Left colon (tissue), 2 donors: ENCODE results near the gene KRTAP10-12. TPM values are rescaled to one million over a fixed set of nuclear protein-coding genes. Genes with fewer than 3 reads are reported as not detected.

Experiments used
- ATAC-seq: fragments of 200-7000 bp; cut with Tn5 transposase; one replicate; pipeline ENCODE4 v1.9.1; 2020; ENCODE audit warnings: mild to moderate bottlenecking, moderate library complexity
- DNase-seq, 2 donors: peaks; one replicate each; pipeline ENCODE4 v3.0.0-alpha.2; 2020
- intact Hi-C, 2 donors: fragments of 100-400 bp; cut with DNase I in 1 of 2; cut with micrococcal nuclease in 1 of 2; formaldehyde crosslinking; loops; one replicate each; pipeline versions ENCODE4 v1.11.2 to v1.14.0; 2022; cut with DNase I, micrococcal nuclease
- total RNA-seq, 2 donors: library from RNA; stranded (reverse); fragmentation: NEBNext Ultra II Directional; extraction: Animal tissue kit (Norgen Biotek cat#: 25700); gene quantifications; one replicate each; pipeline ENCODE4 v1.2.1, GENCODE V29; 2021
- donor health status: DM: no; HTN: no; CAD: no.
- donor health status: DM: yes; HTN: yes; CAD: no.

Gene KRTAP10-12
- total RNA-seq, 2 donors from 2014 or later: not detected

DNA sequence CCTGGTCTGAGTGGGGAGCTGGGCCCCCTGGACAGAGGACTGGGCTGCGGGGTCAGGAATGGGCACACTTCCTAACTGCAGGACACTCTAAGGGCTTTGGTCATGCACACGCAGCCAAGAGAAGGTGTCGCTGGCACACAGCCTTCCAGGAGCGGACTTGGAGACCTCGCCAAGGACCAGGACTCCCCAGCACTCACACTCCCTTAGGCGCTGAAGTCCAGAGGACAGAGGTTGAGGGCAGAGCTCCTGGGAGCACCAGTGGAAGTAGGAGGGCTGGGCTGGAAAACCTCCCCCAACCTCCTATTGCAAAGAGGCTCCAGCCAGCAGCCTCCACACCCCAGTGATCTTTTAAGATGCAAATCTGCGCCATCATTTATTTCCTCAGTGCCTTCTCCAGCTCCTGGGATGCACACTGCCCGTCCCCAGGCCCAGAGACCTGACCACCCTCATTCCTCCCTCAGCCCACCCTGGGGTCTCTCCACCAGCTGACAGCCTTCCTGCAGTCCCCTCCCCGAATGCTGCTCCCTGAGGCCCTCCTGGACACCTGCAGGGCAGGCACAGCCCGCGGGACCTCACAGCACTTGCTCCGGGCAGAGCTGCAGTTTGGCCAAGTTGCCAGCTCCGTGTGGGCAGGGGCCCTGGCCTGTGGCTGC, 11.4 kb downstream of the KRTAP10-12 start:
- ATAC-seq (no peak), DNase-seq (no peak)
- intact Hi-C loops: no loop called here

DNA sequence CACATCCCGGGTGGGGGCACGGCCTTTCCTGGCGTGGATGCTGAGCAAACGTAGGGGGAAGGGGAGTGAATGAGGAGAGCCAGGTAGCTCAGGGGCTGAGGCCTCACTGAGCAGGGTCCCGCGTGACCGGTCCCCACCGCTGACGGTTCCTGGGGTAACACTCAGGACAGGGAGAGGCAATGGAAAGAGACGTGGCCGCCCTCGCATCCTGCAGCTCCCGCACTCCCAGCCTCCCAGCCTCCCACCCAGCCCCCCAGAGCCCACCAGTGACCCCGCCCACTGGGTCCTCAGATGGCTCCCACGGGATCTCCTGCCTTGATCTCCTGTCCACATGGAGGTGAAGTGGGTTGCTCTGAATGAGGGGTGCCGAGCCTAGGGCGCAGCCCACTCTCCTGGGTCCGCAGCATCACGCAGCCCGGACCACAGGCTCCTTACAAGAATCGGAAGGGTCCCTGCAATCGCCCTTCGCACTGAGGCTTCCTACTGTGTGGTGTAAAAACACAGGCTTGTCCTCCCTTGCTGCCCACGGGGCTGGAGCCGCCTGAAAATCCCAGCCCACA, 12.0 kb downstream of the KRTAP10-12 start:
- ATAC-seq (no peak), DNase-seq (no peak)
- intact Hi-C loops: no loop called here

DNA sequence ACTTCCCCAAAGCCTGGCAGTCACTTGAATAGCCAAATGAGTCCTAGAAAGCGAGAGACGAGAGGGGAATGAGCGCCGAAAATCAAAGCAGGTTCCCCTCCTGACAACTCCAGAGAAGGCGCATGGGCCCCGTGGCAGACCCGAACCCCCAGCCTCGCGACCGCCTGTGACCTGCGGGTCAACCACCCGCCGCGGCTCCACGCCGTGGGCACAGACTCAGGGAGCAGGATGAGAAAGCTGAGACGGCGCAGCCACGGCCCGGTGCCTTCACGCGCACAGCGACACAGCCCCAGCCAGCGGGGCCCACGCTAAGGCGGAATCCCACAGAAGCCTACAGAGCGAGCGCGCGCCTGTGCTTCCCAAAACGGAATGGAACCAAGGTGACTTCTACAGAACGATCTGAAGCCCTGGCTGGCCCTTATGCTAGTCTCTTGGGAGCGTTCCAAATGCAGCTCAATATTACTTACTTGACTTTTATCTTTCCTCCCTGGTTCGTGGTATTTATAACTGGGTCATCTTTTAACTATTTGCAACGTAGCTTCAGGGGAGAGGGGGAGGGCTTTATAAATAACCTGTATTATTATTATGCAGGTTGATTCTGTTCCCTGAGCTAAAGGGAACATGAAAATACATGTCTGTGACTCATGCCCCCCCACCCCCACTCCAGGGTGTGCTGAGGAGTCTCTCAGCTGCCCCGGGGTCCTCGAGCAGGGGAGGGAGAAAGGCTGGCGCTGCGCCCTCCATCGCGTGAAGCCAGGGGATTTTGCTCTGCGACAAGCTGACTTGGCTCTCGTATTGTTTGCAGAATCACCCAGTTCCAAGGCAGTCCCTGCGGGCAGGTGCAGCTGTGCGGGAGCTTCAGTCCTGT, 12.7 kb downstream of the KRTAP10-12 start:
- DNase-seq: no peak
- intact Hi-C loops: no loop called here
- no peak for ATAC-seq

DNA sequence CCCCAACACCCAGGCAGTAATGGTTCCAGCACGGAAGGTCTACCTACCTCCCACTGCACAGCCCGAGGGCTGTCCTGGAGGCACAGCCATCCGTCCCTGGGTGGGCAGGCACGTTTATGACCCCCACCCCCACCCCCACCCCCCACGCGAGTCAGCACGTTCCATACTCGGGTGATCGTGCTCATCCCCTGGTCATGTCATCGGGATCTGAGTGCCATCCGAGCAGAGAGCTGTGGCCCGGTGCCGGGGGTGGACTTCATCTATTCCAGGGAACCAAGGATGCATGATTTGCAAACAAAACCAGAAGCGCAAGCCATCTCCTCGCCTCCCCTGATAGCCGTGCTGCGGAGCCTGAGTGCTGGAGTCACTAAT, 13.3 kb downstream of the KRTAP10-12 start:
- intact Hi-C loops: no loop called here
- DNase-seq (no peak), ATAC-seq (no peak)

DNA sequence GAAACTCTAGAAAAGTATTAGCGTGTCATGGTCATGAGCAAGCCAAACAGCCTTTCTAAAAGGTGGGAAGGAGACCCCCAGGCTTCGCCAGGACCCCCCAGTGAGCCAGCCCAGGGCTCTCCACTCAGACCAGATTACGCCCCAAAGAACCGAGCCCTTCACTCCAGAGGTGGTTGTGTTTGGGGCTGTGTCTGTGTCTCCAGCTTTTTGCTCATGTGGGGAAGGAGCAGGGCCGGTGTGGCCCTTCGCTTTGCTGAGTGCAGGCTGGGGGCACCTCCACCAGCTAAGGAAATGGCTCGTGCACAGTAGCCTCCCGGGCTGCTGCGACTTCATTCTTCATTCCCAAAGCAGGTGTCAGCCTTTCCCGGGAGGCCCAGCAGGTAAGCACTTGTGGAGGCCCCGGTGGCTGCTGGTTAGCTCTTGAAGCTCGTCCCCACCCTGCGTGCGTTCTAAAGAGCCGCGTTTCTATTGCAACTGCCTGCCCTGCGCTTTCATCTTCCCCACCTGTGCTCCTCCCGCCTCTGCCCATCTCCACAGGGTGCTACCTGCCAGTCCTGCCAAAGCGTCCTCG, 13.9 kb downstream of the KRTAP10-12 start:
- ATAC-seq (peak; percentile 17), DNase-seq (no peak)
- intact Hi-C loops: no loop called here

DNA sequence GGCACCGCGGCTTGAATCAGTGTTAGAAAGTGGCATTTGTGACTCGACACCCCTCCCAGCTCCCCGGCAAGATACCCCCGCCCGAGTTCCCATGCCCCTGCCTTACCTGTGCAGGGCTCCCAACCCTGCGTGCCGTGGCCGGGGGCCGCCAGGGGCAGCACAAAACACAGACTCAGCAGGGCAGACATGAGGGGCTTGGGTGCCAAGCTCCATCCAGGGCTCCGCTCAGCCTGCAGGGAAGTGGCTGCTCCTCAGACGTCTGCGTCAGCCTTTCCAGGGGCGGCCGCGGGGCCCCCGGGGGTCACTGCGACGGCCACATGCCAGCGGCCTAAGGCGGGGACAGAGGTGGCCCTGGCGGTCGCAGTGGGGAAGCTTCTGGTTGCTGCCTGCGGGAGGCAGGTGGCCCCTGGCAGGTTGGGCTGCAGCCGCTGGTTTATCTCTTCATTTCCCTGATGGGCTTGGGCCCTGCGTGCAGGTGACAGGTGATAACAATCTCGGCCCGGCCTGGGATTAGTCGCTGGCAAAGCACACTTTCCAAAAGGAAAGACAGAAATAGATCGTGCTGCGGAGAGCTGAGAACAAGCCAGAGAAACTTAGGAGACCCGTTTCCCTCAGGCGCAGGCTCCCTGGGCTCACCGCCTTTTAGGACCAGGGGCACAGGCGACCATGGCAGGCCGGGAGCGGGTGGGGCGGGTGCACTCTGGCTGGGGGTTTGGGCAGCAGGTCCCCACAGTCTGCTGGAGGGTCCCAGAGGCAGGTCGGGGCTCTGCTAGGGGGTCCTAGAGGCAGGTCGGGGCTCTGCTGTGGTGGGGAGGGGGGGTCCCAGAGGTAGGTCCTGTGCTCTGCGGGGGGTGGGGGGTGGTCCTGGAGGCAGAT, 14.6 kb downstream of the KRTAP10-12 start, which contains the start of gene TSPEAR:
Gene TSPEAR (minus strand): TSS at position 246 of the 876 bp plus-strand sequence. CDS start 58 bp downstream, at position 188.
- DNase-seq (no peak), ATAC-seq (no peak)
- intact Hi-C loops: no loop called here

DNA sequence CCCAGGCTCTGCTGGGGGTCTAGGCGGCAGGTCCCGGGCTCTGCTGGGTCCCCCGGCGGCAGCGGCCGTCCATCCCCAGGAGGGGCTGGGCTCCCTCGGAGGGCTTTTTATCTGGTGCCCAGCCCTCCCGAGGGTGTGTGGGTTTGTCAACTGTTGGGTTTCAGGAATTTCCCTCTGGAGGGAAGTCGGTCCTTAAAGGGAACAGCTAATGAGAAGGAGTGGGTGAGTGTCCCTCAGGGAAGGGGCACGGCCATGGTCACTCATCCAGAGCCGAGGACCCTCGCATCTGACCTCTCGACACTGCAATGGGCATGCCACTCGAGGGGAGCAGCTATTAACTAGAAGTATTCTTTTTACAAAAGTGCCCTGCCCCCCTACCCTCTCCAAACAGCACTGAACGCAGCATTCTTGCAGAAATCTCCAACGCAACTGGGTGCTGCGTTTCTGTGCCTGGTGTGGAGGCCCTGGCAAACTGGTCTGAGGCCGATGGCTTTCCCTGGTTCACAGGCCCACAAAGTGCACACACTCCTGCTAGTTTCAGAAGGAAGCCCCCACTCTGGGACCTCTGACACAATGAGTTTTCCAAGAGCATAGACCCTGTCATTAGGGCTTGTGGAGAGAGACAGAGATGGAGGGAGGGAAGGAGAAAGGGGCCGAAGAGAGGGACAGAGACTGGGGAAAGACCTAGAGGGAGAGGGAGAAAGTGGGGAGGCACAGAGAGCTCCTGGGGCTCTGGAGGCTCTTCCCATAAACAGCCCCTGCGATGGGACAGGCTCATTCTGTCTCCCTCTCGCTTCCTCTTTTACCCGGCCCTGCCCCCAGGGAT, 15.4 kb downstream of the KRTAP10-12 start:
- DNase-seq: no peak
- intact Hi-C loops: no loop called here
- ATAC-seq: no peak

DNA sequence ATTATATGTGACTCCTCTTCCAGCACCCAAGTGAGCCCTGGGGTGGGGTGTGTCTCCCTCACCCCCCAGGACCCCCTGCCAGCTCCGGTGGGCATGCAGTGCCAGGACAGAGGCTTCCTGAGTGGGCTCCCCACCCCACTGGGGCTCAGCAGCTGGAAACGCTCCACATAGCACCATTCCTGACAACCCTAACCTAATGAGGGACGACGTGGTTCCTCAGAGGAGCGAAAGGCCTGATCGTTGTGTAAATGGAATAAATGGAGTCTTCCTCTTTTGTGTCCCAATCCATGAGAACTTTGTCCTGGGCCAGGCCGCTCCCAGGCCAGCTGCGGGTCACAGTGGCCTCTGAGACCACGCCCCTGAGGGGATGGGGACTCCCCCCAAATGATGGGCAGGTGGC, 16.2 kb downstream of the KRTAP10-12 start:
- intact Hi-C loops: no loop called here
- ATAC-seq: no peak
- no peak for DNase-seq

DNA sequence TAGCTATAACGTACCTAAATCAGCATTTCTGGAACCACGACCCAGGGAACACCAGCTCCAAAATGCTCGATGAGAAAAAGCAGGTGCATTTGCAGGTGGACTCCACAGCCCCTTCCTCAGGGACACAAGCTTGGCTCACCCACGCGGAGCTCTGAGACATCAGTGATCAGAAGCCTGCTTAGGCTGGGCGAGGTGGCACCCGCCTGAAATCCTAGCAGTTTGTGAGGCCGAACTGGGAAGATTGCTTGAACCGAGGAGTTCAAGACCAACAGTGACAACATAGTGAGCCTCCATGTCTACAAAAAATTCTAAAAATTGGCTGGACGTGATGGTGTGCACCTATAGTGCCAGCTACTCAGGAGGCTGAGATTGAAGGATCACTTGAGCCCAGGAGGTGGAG, 16.9 kb downstream of the KRTAP10-12 start:
- DNase-seq (no peak), ATAC-seq (no peak)
- intact Hi-C loops: no loop called here

DNA sequence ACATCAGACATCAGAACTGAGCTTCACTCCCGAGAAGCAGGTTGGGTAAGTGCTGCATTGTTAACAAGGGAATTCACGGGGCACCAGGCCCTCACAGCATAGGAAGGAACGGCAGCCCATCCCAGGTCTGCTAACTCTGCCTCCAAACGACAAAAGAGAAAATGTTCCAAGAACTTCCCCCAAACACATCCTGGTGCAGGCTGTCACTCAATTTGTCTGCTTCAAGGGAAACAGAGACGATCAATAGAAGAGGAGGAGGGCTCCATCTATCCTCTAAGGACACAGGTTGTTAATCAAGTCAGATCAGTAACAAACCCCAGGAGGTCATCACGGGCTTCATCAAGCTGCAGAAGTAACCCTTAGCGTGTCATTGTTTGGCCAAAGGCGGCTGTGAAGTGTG, 17.9 kb downstream of the KRTAP10-12 start:
- DNase-seq: no peak
- intact Hi-C loops: no loop called here
- no peak for ATAC-seq

DNA sequence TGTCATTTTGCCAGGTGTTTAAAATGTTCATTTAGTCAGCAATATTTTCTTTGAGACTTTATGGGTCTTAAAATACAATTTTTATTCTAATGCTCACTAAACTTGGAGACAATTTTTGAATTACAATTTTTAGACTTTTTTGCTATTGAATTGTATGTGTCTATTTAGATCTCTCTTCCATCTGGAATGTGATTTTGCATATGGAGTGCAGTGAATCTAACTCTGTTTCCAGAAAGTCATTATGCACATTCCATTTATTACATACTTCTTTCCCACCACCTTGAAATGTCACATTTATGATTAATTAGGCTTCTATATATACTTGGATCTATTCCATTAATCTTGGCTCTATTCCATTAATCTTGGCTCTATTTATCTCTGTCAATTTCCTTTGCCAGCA, 20.0 kb downstream of the KRTAP10-12 start:
- DNase-seq (no peak), ATAC-seq (no peak)
- intact Hi-C loops: no loop called here

DNA sequence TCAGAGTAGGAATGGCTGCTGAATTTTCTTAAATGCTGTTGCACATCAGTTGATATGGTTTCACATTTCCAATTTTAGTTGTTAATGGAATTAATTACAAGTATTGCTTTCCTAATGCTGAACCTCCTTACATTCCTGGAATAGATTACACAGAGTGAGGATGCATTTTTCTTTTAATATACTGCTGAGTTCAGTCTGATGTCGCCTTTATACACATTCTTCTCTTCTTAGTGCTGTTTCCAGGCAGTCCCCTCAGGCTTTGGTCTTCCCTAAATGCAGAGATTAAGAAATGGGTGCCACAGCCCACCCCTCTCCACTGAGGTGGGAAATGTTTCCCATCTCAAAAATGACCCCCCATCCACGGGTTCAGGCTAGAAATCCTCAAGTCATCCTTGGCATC, 21.1 kb downstream of the KRTAP10-12 start:
- no peak for DNase-seq

DNA sequence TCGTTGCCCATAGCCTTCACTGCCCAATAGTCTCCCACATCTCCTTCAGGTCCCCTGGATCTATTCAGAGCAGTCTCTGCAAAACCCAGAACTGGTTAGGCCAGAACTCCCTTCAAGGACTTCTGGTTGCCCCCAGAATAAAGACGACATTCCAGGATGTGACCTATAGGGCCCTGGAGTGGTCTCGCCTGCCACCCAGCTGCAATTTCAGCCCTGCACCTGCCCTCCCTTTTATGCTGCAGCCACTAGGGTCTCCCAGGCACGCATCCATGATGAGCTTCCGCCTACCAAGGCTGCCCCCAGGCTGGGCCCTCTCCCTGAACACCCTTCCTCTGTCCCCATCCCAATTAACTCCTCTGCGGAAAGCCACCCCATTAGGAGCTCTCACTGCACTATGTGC, 21.6 kb downstream of the KRTAP10-12 start:
- intact Hi-C loops: no loop called here
- DNase-seq: no peak
- no peak for ATAC-seq

More for the DNA sequence above, 21.1 kb downstream of the KRTAP10-12 start:
- intact Hi-C loops: no loop called here
- no peak for ATAC-seq

DNA sequence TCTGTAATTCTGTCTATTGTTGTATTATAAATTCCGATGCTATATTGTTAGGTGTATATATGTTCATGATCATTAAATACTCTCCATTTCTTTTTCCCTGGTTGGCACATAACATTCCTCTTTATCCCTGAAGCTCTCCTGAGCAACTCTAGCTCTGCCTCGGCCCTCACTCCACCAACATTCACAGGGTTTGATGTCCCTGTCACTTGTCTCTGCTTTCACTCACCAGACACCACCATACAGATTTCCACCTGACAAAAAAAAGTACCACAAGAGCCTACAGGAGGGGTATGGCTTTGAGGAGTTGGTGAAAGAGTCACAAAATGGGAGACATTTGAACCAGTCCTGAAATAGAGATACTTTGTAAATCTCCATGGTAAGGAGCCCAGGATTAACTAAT, 23.2 kb downstream of the KRTAP10-12 start:
- intact Hi-C loops: no loop called here
- ATAC-seq (no peak), DNase-seq (no peak)

DNA sequence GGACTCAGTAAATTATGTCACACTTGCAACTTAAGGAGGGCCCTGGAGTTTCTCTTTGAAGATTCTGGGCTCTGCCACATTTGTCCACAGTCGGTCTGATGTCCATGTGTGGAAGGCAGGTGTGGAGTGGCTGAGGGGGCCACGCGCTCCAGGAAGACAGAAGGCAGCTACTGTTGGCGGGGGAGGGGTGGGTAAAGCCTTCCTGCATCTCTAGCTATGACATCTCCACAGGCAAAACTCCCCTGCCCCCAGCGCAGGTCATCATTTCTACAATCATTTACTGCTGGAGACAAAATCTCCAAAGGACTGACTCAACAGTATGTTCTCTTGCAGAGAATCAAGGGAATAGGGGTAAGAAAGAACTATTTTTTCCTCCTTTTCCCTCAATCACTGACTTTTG, 25.8 kb downstream of the KRTAP10-12 start:
- DNase-seq (no peak), ATAC-seq (no peak)
- intact Hi-C loops: no loop called here

DNA sequence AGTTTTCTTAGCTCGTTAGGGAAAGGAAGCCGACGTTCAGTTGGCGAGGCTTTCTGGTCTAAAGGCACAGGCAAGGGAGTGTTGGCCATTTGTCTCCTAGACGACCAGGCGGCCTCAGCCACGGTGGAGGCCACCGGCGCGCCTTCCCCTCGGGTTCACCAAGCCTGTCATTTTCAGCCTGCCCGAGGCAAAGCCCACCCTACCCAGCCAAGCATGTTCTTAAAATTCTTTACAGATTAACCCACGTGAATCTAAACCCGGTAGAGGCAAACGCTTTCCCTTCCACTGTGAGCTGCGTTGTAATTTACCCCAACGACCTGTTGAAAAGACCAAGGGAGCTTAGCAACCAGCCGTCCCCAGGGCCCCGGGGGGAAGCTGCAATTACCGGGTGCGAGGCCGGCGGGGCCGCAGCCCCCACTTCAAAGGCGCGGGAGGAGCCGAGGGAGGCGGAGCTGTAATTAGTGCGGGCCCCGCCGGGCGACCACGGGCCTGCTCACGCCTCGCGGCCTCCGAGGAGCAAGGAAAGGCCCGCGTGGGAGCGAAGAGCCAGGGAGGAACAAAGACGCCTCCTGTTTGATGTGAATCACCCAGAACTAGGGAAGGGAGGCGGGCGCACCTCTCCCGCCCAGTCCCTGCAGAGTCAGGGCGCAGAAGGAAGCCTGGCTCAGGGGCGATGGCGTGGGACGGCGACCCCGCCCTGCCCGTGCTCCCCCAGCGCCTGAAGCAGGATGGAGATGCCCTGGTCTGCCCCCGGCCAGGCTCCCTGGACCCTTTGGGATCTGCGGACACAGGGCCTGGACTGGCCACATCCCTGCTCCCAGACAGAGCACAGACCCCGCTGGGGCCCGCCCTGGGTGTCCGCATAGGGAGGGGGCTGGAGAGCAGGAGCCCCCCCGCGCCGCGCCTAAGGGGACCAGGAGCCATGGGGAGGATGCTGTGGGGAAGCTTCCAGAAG, 26.5 kb downstream of the KRTAP10-12 start:
- ATAC-seq (no peak), DNase-seq (no peak)
- intact Hi-C loops: no loop called here

DNA sequence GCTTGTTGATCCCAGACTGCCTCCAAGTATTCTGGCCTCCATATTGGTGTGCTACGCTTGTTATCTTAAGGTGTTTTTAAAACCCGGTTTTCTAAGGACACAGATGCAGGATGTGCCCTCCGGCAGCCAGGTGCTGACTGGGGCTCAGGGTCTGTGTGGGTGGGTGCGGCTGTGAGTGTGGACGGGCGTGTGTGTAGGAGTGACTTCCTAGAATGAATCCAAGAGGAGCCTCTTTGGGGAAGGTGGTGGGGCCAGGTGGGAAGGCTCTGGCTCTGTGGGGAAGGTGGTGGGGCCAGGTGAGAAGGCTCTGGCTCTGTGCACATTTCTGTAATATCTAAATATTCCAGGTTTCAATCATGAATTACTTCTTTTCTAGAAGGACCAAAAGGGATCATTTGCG, 27.2 kb downstream of the KRTAP10-12 start:
- intact Hi-C loops: no loop called here
- DNase-seq (no peak), ATAC-seq (no peak)
